BLaER1 (cell line): ENCODE measurements around the gene FLVCR1.

Source experiments
- H3K27ac ChIP-seq: shearing (Covaris generic); formaldehyde crosslinking; 2 replicates; pipeline ENCODE4 v1.8.1; 2022
- H3K27me3 ChIP-seq: shearing (Covaris generic); formaldehyde crosslinking; 2 replicates; pipeline ENCODE4 v1.8.1; 2022
- H3K36me3 ChIP-seq: shearing (Covaris generic); formaldehyde crosslinking; 2 replicates; pipeline ENCODE4 v1.8.1; 2022
- H3K4me1 ChIP-seq: shearing (Covaris generic); formaldehyde crosslinking; 2 replicates; pipeline ENCODE4 v1.8.1; 2022
- H3K4me2 ChIP-seq: shearing (Covaris generic); formaldehyde crosslinking; 2 replicates; pipeline ENCODE4 v1.8.1; 2022
- H3K4me3 ChIP-seq: shearing (Covaris generic); formaldehyde crosslinking; 2 replicates; pipeline ENCODE4 v1.8.1; 2022
- H3K9ac ChIP-seq: shearing (Covaris generic); formaldehyde crosslinking; 2 replicates; pipeline ENCODE4 v1.8.1; 2022
- H3K9me3 ChIP-seq: shearing (Covaris generic); formaldehyde crosslinking; 2 replicates; pipeline ENCODE4 v1.8.1; 2022
- H4K20me1 ChIP-seq: shearing (Covaris generic); formaldehyde crosslinking; 2 replicates; pipeline ENCODE4 v1.8.1; 2022
- Cebpa-rat ChIP-seq: shearing (Covaris generic); IDR thresholded peaks from 2 replicates; pipeline ENCODE4 v1.8.1; 2022

FLVCR1 gene

GRCh38 chr1:212914789-212915188 lies 56.7 kb downstream of the FLVCR1 start:
- peaks cover 10% of the 10 kb centered on the region for H3K4me1 ChIP-seq
- no peaks in the 10 kb centered on the region for H4K20me1 ChIP-seq
- H3K36me3 ChIP-seq, result no peaks in the 10 kb centered on the region
- TF ChIP-seq Cebpa-rat, result no peak
- no peaks in the 10 kb centered on the region for H3K27me3 ChIP-seq
- H3K27ac ChIP-seq, result no peak overlapping the region
- H3K9me3 ChIP-seq, result no peaks in the 10 kb centered on the region
- H3K9ac ChIP-seq, result no peak overlapping the region
- no peak overlapping the region for H3K4me3 ChIP-seq
- no peak overlapping the region for H3K4me2 ChIP-seq

DNA sequence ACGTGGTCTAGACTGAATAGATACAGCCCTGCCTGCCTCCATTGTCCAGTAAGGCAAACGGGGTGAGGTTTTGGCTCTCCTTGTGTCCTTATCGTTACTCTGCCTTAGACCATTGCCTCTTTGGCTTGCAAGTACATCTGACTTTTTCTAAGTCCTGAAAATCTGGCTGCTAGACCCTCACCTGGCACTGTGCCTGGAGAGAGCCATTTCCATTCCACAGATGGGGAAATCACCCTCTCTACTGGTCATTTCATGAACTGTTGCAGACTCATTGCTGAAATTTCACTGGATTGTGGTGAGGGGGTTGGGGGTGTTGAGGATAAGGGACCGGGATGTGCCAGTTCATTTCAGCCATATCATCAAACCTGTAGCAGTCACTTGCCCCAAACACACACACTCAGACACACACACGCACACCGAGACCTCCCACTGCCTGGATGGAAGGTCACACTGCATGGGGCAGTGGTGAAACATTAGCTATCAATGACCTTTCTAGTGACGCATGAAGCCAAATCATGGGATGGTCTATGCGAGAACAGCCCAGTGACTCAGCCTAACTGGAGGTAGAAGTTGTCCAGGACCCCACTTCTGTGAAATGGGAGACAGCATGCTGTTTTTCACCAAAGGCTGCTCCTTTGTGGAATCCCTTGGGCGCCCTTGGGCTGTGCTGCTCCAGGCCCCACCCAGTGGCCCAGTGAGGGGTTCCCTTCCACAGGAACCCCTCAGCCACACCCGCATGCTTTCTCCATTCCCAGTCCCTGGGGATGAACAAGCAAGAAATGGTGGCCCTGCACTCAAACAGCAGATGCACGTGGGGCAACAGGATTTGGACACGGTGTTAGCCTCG lies 57.4 kb downstream of the FLVCR1 start:
- Histone ChIP-seq H3K36me3 (no peaks in the 10 kb centered on the region), H3K27me3 (no peaks in the 10 kb centered on the region), H3K9ac (no peak overlapping the region), H4K20me1 (no peaks in the 10 kb centered on the region), H3K27ac (no peak overlapping the region), H3K4me1 (peaks cover 10% of the 10 kb centered on the region), H3K4me3 (no peak overlapping the region), H3K9me3 (no peaks in the 10 kb centered on the region), H3K4me2 (no peak overlapping the region)
- TF ChIP-seq Cebpa-rat, result no peak

DNA sequence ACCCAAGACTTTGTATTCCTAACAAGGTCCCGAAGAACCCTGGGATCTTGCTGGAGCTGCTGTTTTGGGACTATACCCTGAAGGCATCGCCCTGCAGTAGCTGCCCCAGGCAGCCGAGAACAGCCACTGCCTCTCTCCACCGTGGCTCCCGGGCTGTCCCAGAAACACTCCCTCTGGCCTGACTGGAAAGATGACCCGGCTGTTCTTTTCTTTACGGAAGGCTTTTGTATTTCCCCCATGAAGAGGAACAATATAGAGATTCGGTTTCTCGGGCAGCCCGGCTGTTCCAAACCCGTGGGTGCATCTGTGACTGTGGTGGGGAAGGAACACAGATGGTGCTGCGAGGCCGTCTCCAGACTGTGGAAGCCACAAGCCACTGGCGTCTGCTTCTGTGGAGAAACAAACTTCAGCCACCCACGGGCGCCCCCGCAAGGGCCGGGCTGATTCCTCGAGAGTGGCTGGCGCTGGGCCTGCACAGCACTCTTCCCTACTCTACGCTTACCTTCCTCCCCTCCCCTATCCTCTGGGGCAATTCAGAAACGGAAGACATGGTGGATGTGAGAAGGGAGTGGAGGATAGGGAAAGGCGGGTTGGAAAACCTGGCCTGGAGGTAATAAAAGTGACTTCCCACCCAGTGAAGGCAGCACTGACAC lies 58.5 kb downstream of the FLVCR1 start:
- H3K27me3 ChIP-seq, result no peaks in the 10 kb centered on the region
- no peak overlapping the region for H3K4me3 ChIP-seq
- H3K27ac ChIP-seq, result no peak overlapping the region
- no peaks in the 10 kb centered on the region for H3K36me3 ChIP-seq
- no peak overlapping the region for H3K9ac ChIP-seq
- H3K9me3 ChIP-seq, result no peaks in the 10 kb centered on the region
- peaks cover 17% of the 10 kb centered on the region for H3K4me1 ChIP-seq
- TF ChIP-seq Cebpa-rat, result no peak
- H4K20me1 ChIP-seq, result no peaks in the 10 kb centered on the region
- peak overlapping the region; percentile 61 for H3K4me2 ChIP-seq

DNA sequence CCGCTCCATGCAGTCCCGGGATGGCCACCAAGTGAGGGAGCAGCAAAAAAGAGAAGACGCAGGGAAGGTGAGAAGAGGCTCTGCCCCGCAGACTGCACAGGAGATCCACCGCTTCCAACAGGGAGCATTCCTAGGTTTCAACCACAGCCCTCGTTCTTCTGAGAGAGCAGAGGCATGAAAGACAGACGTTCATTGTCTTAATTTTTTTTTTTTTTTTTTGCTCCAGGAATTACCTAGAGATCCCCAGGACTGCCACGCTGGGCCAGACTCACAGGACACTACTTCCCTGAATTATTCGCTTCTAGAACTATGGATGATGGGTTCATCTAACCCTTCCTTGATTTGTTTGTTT lies 59.0 kb downstream of the FLVCR1 start:
- TF ChIP-seq Cebpa-rat, result no peak
- H3K9me3 ChIP-seq, result no peaks in the 10 kb centered on the region
- no peak overlapping the region for H3K4me3 ChIP-seq
- peak overlapping the region; percentile 61 for H3K4me2 ChIP-seq
- no peaks in the 10 kb centered on the region for H4K20me1 ChIP-seq
- no peak overlapping the region for H3K9ac ChIP-seq
- H3K27ac ChIP-seq, result no peak overlapping the region
- H3K27me3 ChIP-seq, result no peaks in the 10 kb centered on the region
- H3K4me1 ChIP-seq, result peaks cover 17% of the 10 kb centered on the region
- H3K36me3 ChIP-seq, result no peaks in the 10 kb centered on the region

- H3K4me1 ChIP-seq, result peaks cover 17% of the 10 kb centered on the region
- no peaks in the 10 kb centered on the region for H3K9me3 ChIP-seq
- H4K20me1 ChIP-seq, result no peaks in the 10 kb centered on the region
- H3K9ac ChIP-seq, result no peak overlapping the region
- no peak overlapping the region for H3K27ac ChIP-seq
- no peaks in the 10 kb centered on the region for H3K27me3 ChIP-seq
- TF ChIP-seq Cebpa-rat, result no peak
- H3K36me3 ChIP-seq, result no peaks in the 10 kb centered on the region
- no peak overlapping the region for H3K4me2 ChIP-seq
- H3K4me3 ChIP-seq, result no peak overlapping the region
Observed at GRCh38 chr1:212917858-212918257, 59.8 kb downstream of the FLVCR1 start.

DNA sequence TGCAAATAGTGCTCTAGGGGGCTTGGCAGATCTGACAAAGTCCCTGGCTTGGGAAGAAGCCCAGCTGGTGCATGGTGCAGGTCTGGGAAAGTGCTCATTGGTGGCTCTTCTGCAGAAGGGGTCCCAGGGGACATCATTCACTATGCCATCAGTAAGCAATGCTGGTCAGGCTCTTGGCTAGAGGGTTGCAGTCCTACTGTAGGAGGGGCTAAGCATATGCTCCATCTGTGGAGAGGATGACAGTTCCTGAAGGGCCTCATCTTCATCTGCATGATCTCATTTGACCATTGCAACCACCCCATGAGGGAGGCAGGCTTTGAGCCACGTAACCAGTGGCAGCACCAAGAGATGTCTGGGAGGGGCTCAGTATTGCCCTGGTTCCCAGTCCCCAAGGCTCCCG lies 60.7 kb downstream of the FLVCR1 start:
- Histone ChIP-seq H3K27me3 (no peaks in the 10 kb centered on the region), H3K36me3 (no peaks in the 10 kb centered on the region), H3K4me2 (0 out of 2 replicates have a peak overlapping the region, but pooled peaks have one; percentile 3), H3K27ac (no peak overlapping the region), H3K9me3 (no peaks in the 10 kb centered on the region), H3K4me1 (peaks cover 17% of the 10 kb centered on the region), H4K20me1 (no peaks in the 10 kb centered on the region), H3K4me3 (no peak overlapping the region), H3K9ac (no peak overlapping the region)
- TF ChIP-seq Cebpa-rat, result no peak

DNA sequence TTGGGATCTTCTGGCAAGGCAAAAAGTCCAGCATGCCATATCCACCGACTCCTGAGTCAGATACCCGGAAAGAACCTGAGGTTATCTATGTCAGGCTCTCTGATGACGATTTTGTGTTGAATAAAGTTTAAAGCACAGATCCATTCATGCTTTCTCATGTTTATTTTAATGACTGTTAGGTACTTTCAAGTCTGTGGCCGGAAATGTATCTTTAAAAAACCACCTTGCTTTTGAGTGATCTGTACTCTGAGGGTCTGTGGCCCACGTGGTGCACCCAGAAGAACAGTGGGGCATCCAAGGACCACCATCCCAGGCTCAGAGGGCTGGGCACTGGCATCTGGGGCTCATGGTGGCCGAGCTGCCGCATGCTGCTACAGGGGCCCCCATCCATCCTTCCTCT lies 62.2 kb downstream of the FLVCR1 start:
- Histone ChIP-seq H4K20me1 (no peaks in the 10 kb centered on the region), H3K27me3 (no peaks in the 10 kb centered on the region), H3K27ac (no peak overlapping the region), H3K9me3 (no peaks in the 10 kb centered on the region), H3K4me3 (no peak overlapping the region), H3K4me2 (no peak overlapping the region), H3K36me3 (no peaks in the 10 kb centered on the region), H3K4me1 (peaks cover 20% of the 10 kb centered on the region), H3K9ac (no peak overlapping the region)
- no peak for TF ChIP-seq Cebpa-rat

DNA sequence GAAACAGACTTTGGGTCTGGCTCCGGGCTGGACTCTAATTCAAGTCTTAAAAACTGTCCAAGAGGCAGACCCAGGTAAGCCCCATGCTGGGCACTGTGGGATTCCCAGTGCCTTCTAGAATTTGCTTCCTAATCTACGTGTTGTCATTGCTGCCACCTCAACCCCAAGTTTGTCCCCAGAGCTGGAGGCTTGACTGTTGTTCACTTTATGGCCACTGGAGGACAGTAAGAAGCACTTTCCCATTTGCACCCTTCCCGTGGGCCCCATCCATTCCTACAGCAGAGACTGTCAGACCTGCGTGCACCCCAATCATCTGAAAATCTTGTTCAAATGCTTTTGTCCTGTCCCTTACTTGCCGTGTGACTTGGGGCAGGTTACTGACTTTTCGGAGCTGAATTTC lies 62.8 kb downstream of the FLVCR1 start:
- no peaks in the 10 kb centered on the region for H3K36me3 ChIP-seq
- H3K4me1 ChIP-seq, result peaks cover 26% of the 10 kb centered on the region
- no peak overlapping the region for H3K9ac ChIP-seq
- H3K27ac ChIP-seq, result no peak overlapping the region
- TF ChIP-seq Cebpa-rat, result no peak
- peak overlapping the region; percentile 39; the same call in 1 of the 2 replicates for H3K4me2 ChIP-seq
- no peaks in the 10 kb centered on the region for H3K9me3 ChIP-seq
- no peaks in the 10 kb centered on the region for H4K20me1 ChIP-seq
- H3K4me3 ChIP-seq, result no peak overlapping the region
- no peaks in the 10 kb centered on the region for H3K27me3 ChIP-seq

DNA sequence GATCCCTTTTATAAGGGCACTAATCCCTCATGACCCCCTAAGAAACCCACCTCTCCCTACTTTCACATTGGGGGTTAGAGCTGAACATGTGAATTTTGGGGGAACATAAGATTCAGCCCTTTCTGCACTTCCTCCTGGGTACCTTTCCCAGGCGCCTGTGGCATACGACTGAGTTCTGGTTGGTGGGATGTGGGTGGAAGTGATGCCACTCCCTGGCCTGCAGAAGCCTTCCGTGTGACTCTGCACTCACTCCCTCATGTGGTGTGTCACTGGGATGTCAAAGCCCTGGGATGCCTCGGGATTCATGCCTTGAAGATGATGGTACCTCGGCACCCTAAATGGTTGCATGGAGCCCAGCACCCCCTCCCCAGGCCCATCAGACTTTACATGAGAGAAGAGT lies 63.9 kb downstream of the FLVCR1 start:
- Histone ChIP-seq H3K4me1 (peaks cover 17% of the 10 kb centered on the region), H3K27ac (no peak overlapping the region), H3K4me2 (no peak overlapping the region), H3K4me3 (no peak overlapping the region), H3K9me3 (no peaks in the 10 kb centered on the region), H3K9ac (no peak overlapping the region), H4K20me1 (no peaks in the 10 kb centered on the region), H3K27me3 (no peaks in the 10 kb centered on the region), H3K36me3 (no peaks in the 10 kb centered on the region)
- TF ChIP-seq Cebpa-rat, result no peak

DNA sequence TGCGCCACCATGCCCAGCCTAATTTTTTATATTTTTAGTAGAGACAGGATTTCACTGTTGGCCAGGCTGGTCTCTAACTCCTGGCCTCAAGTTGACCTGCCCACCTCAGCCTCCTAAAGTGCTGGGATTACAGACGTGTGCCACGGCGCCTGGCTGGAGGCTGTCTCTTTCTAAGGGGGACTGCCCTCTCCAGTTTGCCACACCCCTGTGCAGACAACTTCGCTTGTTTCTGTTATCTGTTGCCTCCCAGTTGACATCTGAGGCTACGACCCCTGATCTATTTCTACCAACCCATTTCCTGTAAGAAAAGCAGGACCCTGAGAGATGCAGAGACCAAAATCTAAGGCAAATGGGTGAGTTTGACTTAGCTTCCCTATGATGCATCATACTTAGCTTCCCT lies 68.3 kb downstream of the FLVCR1 start:
- Histone ChIP-seq H3K27ac (no peak overlapping the region), H4K20me1 (no peaks in the 10 kb centered on the region), H3K9ac (no peak overlapping the region), H3K36me3 (no peaks in the 10 kb centered on the region), H3K4me1 (peaks cover 11% of the 10 kb centered on the region), H3K27me3 (no peaks in the 10 kb centered on the region), H3K4me2 (no peak overlapping the region), H3K4me3 (no peak overlapping the region), H3K9me3 (no peaks in the 10 kb centered on the region)
- TF ChIP-seq Cebpa-rat, result no peak
